Peyer's patch (tissue), 4 donors: ENCODE data around the gene PLOD3.
A peak's percentile ranks its signal among the peaks of the same experiment; 100 is the strongest.

Experiments used
- POLR2A ChIP-seq, 2 donors: fragments of 450-650 bp; IDR thresholded peaks; one replicate each; pipeline ENCODE4 v1.5.1; 2017; ENCODE audit warnings: antibody characterized with exemption in 2 of 2, mild to moderate bottlenecking in 2 of 2, moderate library complexity in 2 of 2
- TF ChIP-seq, protein P1 (sequence below), 6 experiments: fragments of 450-650 bp in 4 of 6; fragments of 200-600 bp in 2 of 6; sonication (generic) in 1 of 6; IDR thresholded peaks; one replicate each; pipeline ENCODE4 v1.5.1; 2017 to 2019; ENCODE audit warnings: antibody characterized with exemption in 6 of 6, mild to moderate bottlenecking in 3 of 6, moderate library complexity in 1 of 6

- TF ChIP-seq, protein P1, sequence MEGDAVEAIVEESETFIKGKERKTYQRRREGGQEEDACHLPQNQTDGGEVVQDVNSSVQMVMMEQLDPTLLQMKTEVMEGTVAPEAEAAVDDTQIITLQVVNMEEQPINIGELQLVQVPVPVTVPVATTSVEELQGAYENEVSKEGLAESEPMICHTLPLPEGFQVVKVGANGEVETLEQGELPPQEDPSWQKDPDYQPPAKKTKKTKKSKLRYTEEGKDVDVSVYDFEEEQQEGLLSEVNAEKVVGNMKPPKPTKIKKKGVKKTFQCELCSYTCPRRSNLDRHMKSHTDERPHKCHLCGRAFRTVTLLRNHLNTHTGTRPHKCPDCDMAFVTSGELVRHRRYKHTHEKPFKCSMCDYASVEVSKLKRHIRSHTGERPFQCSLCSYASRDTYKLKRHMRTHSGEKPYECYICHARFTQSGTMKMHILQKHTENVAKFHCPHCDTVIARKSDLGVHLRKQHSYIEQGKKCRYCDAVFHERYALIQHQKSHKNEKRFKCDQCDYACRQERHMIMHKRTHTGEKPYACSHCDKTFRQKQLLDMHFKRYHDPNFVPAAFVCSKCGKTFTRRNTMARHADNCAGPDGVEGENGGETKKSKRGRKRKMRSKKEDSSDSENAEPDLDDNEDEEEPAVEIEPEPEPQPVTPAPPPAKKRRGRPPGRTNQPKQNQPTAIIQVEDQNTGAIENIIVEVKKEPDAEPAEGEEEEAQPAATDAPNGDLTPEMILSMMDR (IDR thresholded peaks at IDR 0.05): no peak
- TF ChIP-seq POLR2A (IDR thresholded peaks at IDR 0.05): peak in 1 of 2 donors; percentile 57
These were observed 17.3 kb upstream of the PLOD3 start for GRCh38 chr7:101234636-101235035.
